ENCODE data around the gene PBX1. TPM values are rescaled to one million over a fixed set of nuclear protein-coding genes. Genes with fewer than 3 reads are reported as not detected.

Gene PBX1
- total RNA-seq, 2 experiments from 2014 or later = 0.18 to 0.37 TPM

DNA sequence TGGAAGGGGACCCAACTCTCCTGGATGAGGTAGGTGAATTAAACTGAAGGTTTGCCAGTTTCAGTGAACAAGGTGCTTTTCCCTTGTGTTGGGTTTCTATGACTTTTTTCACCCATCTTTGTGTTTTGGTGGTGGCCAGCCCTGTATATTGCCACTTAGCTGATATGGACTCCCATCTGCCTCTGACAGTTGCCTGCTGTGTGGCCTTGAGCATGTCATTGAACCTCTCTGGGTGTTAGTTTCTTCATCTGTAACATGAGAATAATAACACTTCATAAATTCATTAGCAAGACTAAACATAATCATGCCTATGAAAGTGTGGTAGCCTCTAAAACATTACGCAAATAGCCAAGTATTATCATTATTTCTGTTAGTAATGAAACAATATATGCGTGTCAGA is 141.7 kb downstream of the PBX1 start:
- intact Hi-C loops (cut with DNase I, micrococcal nuclease) = no loop called here
- Mint-ChIP-seq H3K9me3 (ENCODE audit: low read depth) (no peaks in the 10 kb centered on the region), H3K27me3 (no peaks in the 10 kb centered on the region), H3K36me3 (ENCODE audit: low read depth) (no peaks in the 10 kb centered on the region), H3K27ac (no peak overlapping the region), H3K4me3 (no peak overlapping the region), H3K4me1 (no peaks in the 10 kb centered on the region)
- CTCF ChIA-PET = no interaction called here
- DNase-seq (no peak), ATAC-seq (no peak)
- POLR2A ChIA-PET = no interaction called here

- Mint-ChIP-seq H3K9me3 (ENCODE audit: low read depth) (no peaks in the 10 kb centered on the region), H3K27ac (no peak overlapping the region), H3K36me3 (ENCODE audit: low read depth) (no peaks in the 10 kb centered on the region), H3K4me1 (no peaks in the 10 kb centered on the region), H3K27me3 (no peaks in the 10 kb centered on the region), H3K4me3 (no peak overlapping the region)
- ChIA-PET POLR2A (no interaction called here), CTCF (no interaction called here)
- ATAC-seq (no peak), DNase-seq (no peak)
- intact Hi-C loops (cut with DNase I, micrococcal nuclease) = no loop called here
These were observed 142.3 kb downstream of the PBX1 start for GRCh38 chr1:164701189-164701761.

- DNase-seq (no peak), ATAC-seq (no peak)
- no peaks in the 10 kb centered on the region for H3K4me1 Mint-ChIP-seq
- intact Hi-C loops (cut with DNase I, micrococcal nuclease) = no loop called here
- H3K27me3 Mint-ChIP-seq = peaks cover under 1% of the 10 kb centered on the region
- no peak overlapping the region for H3K4me3 Mint-ChIP-seq
- ChIA-PET POLR2A (no interaction called here), CTCF (interaction anchor here (0.8 kb wide), 1 partner anchor 1328 kb away, joined by 3 read pairs; no protein-coding TSS in a partner anchor)
- H3K27ac Mint-ChIP-seq = no peak overlapping the region
- H3K9me3 Mint-ChIP-seq (ENCODE audit: low read depth) = no peaks in the 10 kb centered on the region
- no peaks in the 10 kb centered on the region for H3K36me3 Mint-ChIP-seq (ENCODE audit: low read depth)
These were observed 143.2 kb downstream of the PBX1 start for GRCh38 chr1:164702216-164702615.

DNA sequence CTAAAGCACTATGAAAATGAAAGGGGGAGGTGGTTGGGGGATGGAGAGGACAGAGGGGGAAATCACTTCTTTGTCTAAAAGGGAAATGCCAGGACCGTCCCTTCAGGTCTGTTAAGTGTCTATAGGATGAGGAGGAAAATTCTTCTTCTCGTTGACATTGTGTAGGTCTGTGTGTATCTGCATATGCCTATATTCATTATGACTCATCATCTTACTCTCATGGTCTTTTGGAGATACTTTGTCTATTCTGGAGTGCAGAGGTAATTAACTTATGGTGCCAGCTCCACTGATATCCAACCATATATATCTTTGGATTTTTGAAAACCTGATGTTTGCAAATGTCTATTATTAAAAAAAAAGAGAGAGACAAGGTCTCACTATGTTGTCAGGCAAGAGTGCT is 143.7 kb downstream of the PBX1 start:
- H3K27me3 Mint-ChIP-seq = peaks cover 4% of the 10 kb centered on the region
- CTCF ChIA-PET = interaction anchor here (0.8 kb wide), 1 partner anchor 1329 kb away, joined by 3 read pairs; no protein-coding TSS in a partner anchor
- no peak for ATAC-seq

GRCh38 chr1:164703463-164703862 is 144.5 kb downstream of the PBX1 start:
- peaks cover 4% of the 10 kb centered on the region for H3K27me3 Mint-ChIP-seq
- ChIA-PET CTCF (no interaction called here), POLR2A (no interaction called here)
- no peaks in the 10 kb centered on the region for H3K36me3 Mint-ChIP-seq (ENCODE audit: low read depth)
- no peaks in the 10 kb centered on the region for H3K9me3 Mint-ChIP-seq (ENCODE audit: low read depth)
- ATAC-seq = no peak
- no peaks in the 10 kb centered on the region for H3K4me1 Mint-ChIP-seq
- no peak for DNase-seq
- no peak overlapping the region for H3K4me3 Mint-ChIP-seq
- H3K27ac Mint-ChIP-seq = no peak overlapping the region
- intact Hi-C loops (cut with DNase I, micrococcal nuclease) = no loop called here

More for the DNA sequence above, 143.7 kb downstream of the PBX1 start:
- H3K27ac Mint-ChIP-seq = no peak overlapping the region
- intact Hi-C loops (cut with DNase I, micrococcal nuclease) = no loop called here
- no peaks in the 10 kb centered on the region for H3K9me3 Mint-ChIP-seq (ENCODE audit: low read depth)
- H3K4me1 Mint-ChIP-seq = no peaks in the 10 kb centered on the region
- POLR2A ChIA-PET = no interaction called here
- no peaks in the 10 kb centered on the region for H3K36me3 Mint-ChIP-seq (ENCODE audit: low read depth)
- no peak for DNase-seq
- no peak overlapping the region for H3K4me3 Mint-ChIP-seq

DNA sequence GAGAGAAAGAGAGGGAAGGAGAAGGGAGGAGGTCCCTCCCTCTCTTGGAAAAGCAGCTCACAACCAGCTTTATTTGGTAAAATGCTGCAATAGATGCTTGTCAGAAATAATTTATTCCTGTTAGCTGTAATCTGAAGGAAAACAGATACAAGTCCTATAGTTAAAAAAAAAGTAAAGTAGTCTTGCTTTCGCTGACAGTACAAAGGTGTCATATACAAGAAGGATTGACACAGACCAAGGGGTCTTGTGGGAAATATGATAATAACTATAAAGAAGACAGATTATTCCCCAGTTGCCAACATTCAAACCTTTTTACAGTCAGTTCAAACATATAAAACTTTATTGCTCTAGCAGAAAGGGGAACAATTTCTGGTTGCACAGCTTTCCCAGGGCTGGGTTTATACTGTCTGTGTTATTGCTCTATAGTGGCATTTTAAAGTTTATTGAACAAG is 145.0 kb downstream of the PBX1 start:
- H3K9me3 Mint-ChIP-seq (ENCODE audit: low read depth) = no peaks in the 10 kb centered on the region
- H3K4me3 Mint-ChIP-seq = no peak overlapping the region
- peaks cover 4% of the 10 kb centered on the region for H3K27me3 Mint-ChIP-seq
- DNase-seq (no peak), ATAC-seq (no peak)
- ChIA-PET CTCF (no interaction called here), POLR2A (no interaction called here)
- H3K4me1 Mint-ChIP-seq = no peaks in the 10 kb centered on the region
- intact Hi-C loops (cut with DNase I, micrococcal nuclease) = no loop called here
- no peak overlapping the region for H3K27ac Mint-ChIP-seq
- no peaks in the 10 kb centered on the region for H3K36me3 Mint-ChIP-seq (ENCODE audit: low read depth)

- ATAC-seq (no peak), DNase-seq (no peak)
- Mint-ChIP-seq H3K9me3 (ENCODE audit: low read depth) (no peaks in the 10 kb centered on the region), H3K27ac (no peak overlapping the region), H3K4me1 (no peaks in the 10 kb centered on the region), H3K4me3 (no peak overlapping the region), H3K27me3 (peaks cover 4% of the 10 kb centered on the region), H3K36me3 (ENCODE audit: low read depth) (no peaks in the 10 kb centered on the region)
- intact Hi-C loops (cut with DNase I, micrococcal nuclease) = no loop called here
- CTCF ChIA-PET = interaction anchor here (0.6 to 0.7 kb wide), 3 partner anchors 53 to 1292 kb away, joined by 3 read pairs; no protein-coding TSS in a partner anchor
- POLR2A ChIA-PET = no interaction called here
These were observed 146.0 kb downstream of the PBX1 start for GRCh38 chr1:164704954-164705353.

- no peak overlapping the region for H3K27ac Mint-ChIP-seq
- H3K4me3 Mint-ChIP-seq = no peak overlapping the region
- DNase-seq (no peak), ATAC-seq (no peak)
- ChIA-PET POLR2A (no interaction called here), CTCF (interaction anchor here (0.7 kb wide), 1 partner anchor 338 kb away, joined by 3 read pairs; no protein-coding TSS in a partner anchor)
- intact Hi-C loops (cut with DNase I, micrococcal nuclease) = no loop called here
- peaks cover 4% of the 10 kb centered on the region for H3K27me3 Mint-ChIP-seq
- H3K9me3 Mint-ChIP-seq (ENCODE audit: low read depth) = no peaks in the 10 kb centered on the region
- H3K4me1 Mint-ChIP-seq = no peaks in the 10 kb centered on the region
- H3K36me3 Mint-ChIP-seq (ENCODE audit: low read depth) = no peaks in the 10 kb centered on the region
These were observed 147.6 kb downstream of the PBX1 start for GRCh38 chr1:164706606-164706987.

- Mint-ChIP-seq H3K27ac (no peak overlapping the region), H3K27me3 (peaks cover 6% of the 10 kb centered on the region), H3K4me1 (no peaks in the 10 kb centered on the region), H3K36me3 (ENCODE audit: low read depth) (no peaks in the 10 kb centered on the region), H3K4me3 (no peak overlapping the region), H3K9me3 (ENCODE audit: low read depth) (no peaks in the 10 kb centered on the region)
- DNase-seq (no peak), ATAC-seq (no peak)
- CTCF ChIA-PET = no interaction called here
- intact Hi-C loops (cut with DNase I, micrococcal nuclease) = no loop called here
- POLR2A ChIA-PET = no interaction called here
These were observed 148.9 kb downstream of the PBX1 start for GRCh38 chr1:164707868-164708331.

DNA sequence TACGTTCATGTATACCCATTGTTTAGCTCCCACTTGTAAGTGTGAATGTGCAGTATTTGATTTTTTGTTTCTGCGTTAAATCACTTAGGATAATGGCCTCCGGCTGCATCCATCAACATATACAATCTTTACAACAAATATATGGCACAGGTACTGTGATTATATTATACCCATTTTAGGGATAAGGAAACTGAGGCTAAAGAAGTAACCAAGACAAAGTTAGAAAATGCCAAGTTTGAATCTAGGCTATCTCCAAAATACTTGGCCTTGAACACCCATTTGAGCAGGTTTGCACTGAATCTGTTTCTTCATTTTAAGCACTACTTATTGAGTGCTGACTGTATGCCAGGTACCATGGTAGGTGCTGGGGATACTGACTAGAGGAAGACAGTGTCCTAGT is 149.6 kb downstream of the PBX1 start:
- Mint-ChIP-seq H3K27ac (no peak overlapping the region), H3K9me3 (ENCODE audit: low read depth) (no peaks in the 10 kb centered on the region), H3K36me3 (ENCODE audit: low read depth) (no peaks in the 10 kb centered on the region), H3K4me3 (no peak overlapping the region), H3K4me1 (no peaks in the 10 kb centered on the region), H3K27me3 (peaks cover 6% of the 10 kb centered on the region)
- DNase-seq (no peak), ATAC-seq (no peak)
- ChIA-PET POLR2A (no interaction called here), CTCF (no interaction called here)
- intact Hi-C loops (cut with DNase I, micrococcal nuclease) = no loop called here

DNA sequence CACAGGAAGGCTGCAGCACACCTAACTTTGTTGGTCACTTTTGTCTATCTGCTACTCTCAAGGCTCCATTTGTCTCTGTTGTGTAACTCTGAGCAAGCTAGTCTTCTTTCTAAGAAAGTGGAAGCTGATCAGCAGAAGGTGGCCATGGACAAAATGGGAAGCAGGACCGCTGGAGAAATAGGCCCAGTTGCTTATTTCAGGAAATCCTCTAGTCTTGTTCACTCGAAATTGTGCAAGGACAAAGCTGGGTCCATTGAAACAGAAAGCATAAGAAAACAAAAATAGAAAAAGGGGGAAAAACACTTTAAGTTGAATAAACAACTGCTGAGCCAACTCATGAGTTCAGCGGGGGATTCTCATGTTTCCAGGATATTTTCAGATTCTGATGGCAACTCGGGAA is 150.1 kb downstream of the PBX1 start:
- DNase-seq = no peak
- ChIA-PET POLR2A (no interaction called here), CTCF (no interaction called here)
- no peaks in the 10 kb centered on the region for H3K36me3 Mint-ChIP-seq (ENCODE audit: low read depth)
- intact Hi-C loops (cut with DNase I, micrococcal nuclease) = no loop called here
- ATAC-seq = no peak
- H3K4me3 Mint-ChIP-seq = no peak overlapping the region
- H3K4me1 Mint-ChIP-seq = no peaks in the 10 kb centered on the region
- H3K27ac Mint-ChIP-seq = no peak overlapping the region
- H3K27me3 Mint-ChIP-seq = peaks cover 6% of the 10 kb centered on the region
- H3K9me3 Mint-ChIP-seq (ENCODE audit: low read depth) = no peaks in the 10 kb centered on the region

GRCh38 chr1:164709541-164710278 is 150.7 kb downstream of the PBX1 start:
- CTCF ChIA-PET = no interaction called here
- no peak overlapping the region for H3K4me3 Mint-ChIP-seq
- no peak for ATAC-seq
- H3K4me1 Mint-ChIP-seq = no peaks in the 10 kb centered on the region
- no peak overlapping the region for H3K27ac Mint-ChIP-seq
- intact Hi-C loops (cut with DNase I, micrococcal nuclease) = no loop called here
- no peak for DNase-seq
- no peaks in the 10 kb centered on the region for H3K9me3 Mint-ChIP-seq (ENCODE audit: low read depth)
- POLR2A ChIA-PET = no interaction called here
- H3K27me3 Mint-ChIP-seq = peaks cover 6% of the 10 kb centered on the region
- H3K36me3 Mint-ChIP-seq (ENCODE audit: low read depth) = no peaks in the 10 kb centered on the region

Measured in activated CD4-positive, alpha-beta T cell treated with anti-CD3 and anti-CD28 coated beads for 36 hours (primary cell).